Stimulated activated CD4-positive, alpha-beta T cell treated with anti-CD3 and anti-CD28 coated beads, TNF-alpha, amount 100 ng/mL, for 24 hours (primary cell): ENCODE data around the gene WDFY3.
"Not testable (repeated sequence)": the region's sequence is repeated elsewhere in the genome, so short reads cannot be mapped to it uniquely, and the experiment has no call there.

Source experiments
- DNase-seq, 3 experiments: peaks; one replicate each; pipeline ENCODE4 v3.0.0-alpha.2; 2020; ENCODE audit warnings: low read depth in 3 of 3

The WDFY3 gene

GRCh38 chr4:84673475-84674240 lies 292.8 kb downstream of the WDFY3 start:
- DNase-seq, result no peak

- DNase-seq, result no peak
These were observed 294.3 kb downstream of the WDFY3 start for GRCh38 chr4:84672177-84672576.

- DNase-seq, result no peak
These were observed 297.3 kb downstream of the WDFY3 start for GRCh38 chr4:84669201-84669600.

DNA sequence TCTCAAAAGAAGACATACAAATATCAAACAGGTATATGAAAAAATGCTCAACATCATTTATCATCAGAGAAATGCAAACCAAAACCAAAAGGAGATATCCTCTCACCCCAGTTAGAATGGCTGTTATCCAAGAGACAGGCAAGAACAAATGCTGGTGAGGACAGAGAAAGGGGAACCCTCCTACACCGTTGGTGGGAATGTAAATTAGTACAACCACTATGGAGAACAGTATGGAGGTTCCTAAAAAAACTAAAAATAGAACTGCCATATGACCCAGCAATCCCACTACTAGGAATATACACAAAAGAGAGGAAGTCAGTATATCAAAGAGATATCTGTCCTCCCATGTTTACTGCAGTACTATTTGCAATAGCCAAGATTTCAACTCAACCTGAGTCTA lies 300.1 kb downstream of the WDFY3 start:
- no peak for DNase-seq

DNA sequence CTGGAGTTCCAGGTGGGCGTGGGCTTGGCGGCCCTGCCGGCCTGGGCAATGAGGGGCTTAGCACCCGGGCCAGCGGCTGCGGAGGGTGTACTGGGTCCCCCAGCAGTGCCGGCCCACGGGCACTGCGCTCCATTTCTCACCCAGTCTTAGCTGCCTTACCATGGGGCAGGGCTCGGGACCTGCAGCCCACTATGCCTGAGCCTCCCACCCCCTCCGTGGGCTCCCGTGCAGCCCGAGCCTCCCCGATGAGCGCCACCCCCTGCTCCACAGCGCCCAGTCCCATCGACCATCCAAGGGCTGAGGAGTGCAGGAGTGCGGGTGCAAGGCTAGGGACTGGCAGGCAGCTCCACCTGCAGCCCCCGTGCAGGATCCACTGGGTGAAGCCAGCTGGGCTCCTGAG lies 301.7 kb downstream of the WDFY3 start:
- DNase-seq, result not testable (repeated sequence)

- DNase-seq, result no peak
These were observed 305.1 kb downstream of the WDFY3 start for GRCh38 chr4:84661191-84661939.

GRCh38 chr4:84660606-84661005 lies 305.9 kb downstream of the WDFY3 start:
- DNase-seq, result no peak

DNA sequence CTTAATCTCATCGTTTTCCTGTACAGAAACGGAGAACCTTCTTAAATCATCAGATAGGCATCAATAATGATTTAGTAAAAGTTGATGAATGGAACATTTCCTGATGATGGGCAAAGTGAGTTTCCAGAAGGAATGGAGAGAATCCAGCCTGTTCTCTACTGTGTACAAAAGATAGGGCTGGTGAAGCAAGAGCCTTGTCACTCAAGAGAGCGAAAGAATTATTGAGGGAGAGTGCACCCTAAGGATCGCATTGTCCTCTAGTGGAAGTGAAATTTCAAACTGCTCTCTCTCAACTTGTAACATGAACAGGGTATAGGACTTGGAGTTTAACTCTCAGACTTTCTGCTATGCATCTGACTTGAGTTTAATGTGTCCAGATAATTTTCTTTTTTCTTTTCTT lies 314.0 kb downstream of the WDFY3 start:
- DNase-seq, result no peak

DNA sequence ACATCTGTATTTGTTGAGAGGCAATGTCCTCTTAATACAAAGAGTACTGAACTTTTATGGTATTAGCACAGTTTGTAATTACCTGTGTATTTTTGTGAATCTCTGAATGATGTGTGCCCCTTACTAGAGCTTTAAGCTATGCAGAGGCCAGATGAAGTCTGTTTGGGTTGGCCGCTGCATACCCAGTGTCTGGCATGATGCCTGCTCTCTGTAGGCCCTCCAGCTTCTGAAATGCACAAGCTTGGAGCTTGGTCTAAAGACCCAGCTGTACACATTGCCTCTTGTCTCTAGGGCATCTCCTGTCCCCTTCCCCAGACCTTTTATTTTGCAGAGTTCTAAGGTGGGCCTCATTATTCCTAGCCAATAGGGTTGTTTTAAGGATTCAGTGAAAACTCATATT lies 315.0 kb downstream of the WDFY3 start:
- no peak for DNase-seq

GRCh38 chr4:84648863-84649647 lies 317.4 kb downstream of the WDFY3 start:
- DNase-seq, result no peak

GRCh38 chr4:84648178-84648577 lies 318.3 kb downstream of the WDFY3 start:
- DNase-seq, result no peak

GRCh38 chr4:84647312-84647884 lies 319.1 kb downstream of the WDFY3 start:
- no peak for DNase-seq

GRCh38 chr4:84644087-84644486 lies 322.4 kb downstream of the WDFY3 start:
- no peak for DNase-seq

- DNase-seq, result no peak
These were observed 327.3 kb downstream of the WDFY3 start for GRCh38 chr4:84639145-84639544.

DNA sequence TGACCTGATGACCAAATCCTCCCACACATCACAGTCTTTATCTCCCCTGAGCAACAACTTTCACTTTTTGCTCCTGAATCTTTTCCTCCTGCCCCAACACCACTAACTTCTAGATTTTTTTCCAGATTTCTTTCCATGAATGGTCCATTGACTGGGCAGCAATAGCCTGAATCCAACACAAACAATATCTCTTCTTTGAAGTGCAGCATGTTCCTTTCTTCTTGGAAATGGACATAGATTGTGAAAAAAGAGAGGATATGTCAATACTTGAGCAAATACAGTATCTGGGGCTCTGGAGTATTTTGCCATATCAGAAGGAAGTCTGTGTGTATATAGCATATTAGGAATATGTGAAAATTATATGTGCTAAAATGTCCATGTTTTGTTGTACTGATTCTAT lies 328.4 kb downstream of the WDFY3 start:
- DNase-seq, result no peak

- no peak for DNase-seq
These were observed 331.5 kb downstream of the WDFY3 start for GRCh38 chr4:84634961-84635360.

DNA sequence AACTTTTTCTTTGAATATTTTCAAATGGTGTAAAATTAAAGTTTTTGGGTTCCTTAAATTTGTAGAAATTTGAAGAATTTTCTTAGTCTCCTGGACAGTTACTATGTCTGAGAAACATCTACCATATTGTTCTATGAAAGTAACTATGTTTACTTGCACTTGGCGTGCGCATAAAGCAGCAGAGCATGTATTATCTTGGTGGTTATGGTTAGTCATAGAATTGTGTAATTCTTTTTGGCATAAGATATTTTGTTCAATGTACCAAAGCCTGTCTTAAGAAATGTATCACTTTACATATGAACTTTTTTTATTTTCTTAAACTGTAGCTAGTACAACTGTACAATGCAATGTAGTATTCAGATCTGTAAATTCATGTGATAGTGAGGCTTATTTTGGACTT lies 334.4 kb downstream of the WDFY3 start:
- no peak for DNase-seq

DNA sequence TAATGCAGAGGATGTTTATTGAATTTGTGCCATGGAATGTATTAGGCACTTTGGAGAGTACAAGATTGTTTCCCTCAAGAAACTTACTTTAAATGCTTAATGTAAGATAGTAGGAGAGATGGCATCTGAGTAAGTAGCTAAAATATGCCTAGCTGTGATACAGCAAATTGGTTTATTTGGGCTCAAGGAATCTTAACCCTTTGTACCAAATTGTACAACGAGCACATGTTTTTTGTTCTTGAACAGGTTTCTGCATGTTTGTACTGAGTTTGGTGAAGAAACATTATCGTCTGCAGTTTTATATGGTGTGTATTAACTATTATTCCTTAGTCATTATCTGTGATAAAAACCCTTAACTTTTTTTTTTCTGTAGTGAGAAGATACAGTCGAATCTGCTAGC lies 334.9 kb downstream of the WDFY3 start:
- no peak for DNase-seq

DNA sequence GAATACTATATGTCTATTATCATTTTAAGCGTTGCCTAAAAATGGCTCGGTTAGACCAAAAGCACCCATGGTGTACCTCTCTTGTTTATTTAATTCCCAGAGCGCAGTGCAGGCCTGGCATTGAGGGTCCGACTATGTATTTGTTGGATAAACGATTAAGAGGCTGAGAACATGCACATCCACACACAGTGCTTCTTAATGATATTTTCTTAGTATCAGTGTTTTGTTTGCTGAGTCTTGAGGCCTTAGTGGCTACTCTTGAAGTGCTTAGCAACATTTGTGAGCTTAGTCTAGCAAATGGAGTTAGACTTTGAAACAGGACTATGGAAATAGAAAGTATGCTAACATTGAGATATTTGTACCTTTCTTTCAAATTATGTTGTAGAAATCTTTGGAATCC lies 339.8 kb downstream of the WDFY3 start:
- DNase-seq, result no peak

DNA sequence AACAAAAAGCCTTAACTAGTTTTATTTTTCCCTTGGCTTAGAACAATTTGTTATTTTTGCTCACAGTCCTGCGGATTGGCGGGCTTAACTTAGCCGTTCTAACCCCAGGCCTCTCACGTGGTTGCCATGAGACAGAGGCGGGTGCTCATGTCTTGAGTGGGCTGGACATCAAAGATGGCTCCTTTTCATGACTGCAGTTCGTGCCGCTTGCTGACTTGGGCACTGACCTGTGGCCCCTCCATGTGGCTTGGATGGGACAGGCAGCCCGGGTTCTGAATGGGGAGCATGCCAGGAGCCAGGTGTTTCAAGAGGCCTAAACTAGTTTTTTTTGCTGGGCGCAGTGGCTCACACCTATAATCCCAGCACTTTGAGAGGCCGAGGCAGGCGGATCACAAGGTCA lies 342.8 kb downstream of the WDFY3 start:
- DNase-seq, result no peak

- DNase-seq, result no peak
These were observed 343.5 kb downstream of the WDFY3 start for GRCh38 chr4:84622959-84623358.
